ENCODE measurements around the gene ARAP1. TPM values are rescaled to one million over a fixed set of nuclear protein-coding genes. Genes with fewer than 3 reads are reported as not detected.

Gene ARAP1
- total RNA-seq, 2 experiments from 2014 or later, result 83.6 to 101 TPM

DNA sequence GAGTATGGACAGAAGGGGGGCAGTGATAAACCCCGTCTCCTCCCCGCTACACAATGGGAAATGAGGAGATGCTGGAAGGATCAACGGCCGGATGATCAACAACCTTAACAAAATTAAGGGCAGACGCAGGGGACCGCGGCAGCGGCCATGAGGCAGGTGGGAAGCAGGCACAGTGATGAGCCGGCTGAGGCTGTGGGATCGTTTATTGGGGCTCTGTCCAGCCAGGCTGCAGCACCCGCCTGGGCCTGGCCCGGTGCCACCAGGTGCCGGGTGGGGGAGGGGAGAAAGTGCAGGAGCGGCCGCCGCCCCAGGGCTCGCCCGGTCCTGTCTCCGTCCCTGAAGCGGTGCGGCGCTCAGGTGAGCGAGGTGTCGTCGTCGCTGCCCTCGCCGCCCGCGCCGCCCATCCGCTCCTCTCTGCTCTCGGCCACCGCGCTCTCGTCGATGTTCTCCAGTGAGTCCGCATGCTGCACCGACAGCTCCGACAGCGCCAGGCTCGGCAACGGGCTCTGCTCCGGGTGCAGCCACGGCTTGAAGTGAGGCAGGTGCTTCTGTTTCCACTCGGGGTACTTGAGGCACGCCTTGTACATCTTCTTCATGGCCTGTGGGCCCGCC is 2.4 kb upstream of the ARAP1 start:
- H3K4me1 Mint-ChIP-seq, result peaks cover 26% of the 10 kb centered on the region
- no peaks in the 10 kb centered on the region for H3K36me3 Mint-ChIP-seq (ENCODE audit: low read depth)
- ChIA-PET POLR2A (no interaction called here), CTCF (interaction anchor here (1.0 kb wide), 1 partner anchor 32 kb away, joined by 3 read pairs; no protein-coding TSS in a partner anchor)
- no peak overlapping the region for H3K27ac Mint-ChIP-seq
- H3K27me3 Mint-ChIP-seq, result no peaks in the 10 kb centered on the region
- no peaks in the 10 kb centered on the region for H3K9me3 Mint-ChIP-seq
- no peak overlapping the region for H3K4me3 Mint-ChIP-seq
- DNase-seq, result no peak

DNA sequence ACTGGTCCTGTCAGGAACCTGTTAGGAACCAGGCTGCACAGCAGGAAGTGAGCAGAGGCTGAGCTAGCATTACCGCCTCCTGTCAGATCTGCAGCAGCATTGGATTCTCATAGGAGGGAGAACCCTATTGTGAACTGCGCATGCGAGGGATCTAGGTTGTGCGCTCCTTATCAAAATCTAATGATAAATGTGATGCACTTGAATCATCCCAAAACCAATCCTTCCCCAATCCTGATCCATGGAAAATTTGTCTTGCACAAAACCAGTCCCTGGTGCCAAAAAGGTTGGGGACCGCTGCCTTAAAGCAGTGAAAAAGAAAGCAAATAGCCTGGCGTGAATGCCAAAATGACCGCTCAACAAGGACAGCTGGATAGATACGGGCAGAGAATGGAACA is 1.9 kb upstream of the ARAP1 start:
- peaks cover 30% of the 10 kb centered on the region for H3K4me1 Mint-ChIP-seq
- ChIA-PET POLR2A (no interaction called here), CTCF (interaction anchor here (1.0 kb wide), 1 partner anchor 33 kb away, joined by 3 read pairs; no protein-coding TSS in a partner anchor)

DNA sequence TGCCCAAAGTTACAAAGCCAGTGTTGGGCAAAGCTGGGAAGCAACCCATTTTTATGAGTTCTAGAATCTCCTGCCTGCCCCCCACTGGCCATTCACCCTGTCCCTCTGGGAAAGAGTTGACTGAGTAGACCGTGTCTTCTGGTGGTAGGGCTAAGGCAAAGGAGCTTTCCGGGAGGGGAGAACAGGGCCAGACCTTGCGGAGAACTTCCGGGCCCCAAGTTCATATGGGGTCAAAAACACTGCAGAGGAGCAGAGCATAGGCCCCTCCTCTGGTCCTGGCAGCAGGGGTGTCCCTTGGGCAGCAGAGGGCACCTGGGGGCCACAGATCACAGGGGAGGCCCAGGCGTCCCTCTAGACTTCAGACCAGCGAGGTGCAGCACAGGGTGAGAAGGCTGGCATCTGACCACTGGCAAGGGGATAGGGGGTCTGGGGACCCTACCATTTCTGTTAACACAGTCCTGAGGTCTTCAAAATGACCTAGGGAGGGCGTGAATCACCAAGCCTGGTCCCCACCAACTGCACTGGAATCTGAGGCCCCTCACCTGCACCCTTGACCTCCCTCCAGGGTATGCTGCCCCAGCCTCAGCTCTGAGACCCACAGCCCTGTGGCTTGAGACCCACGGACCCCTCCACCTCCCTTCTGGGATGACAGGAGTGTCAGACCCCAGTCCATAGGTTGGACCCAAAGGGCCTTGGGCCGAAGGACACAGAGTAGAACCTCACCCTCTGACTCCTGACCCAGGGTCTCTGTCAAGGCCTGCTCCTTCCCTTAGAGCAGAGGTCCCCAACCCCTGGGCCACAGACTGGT is 1.3 kb upstream of the ARAP1 start:
- no peak overlapping the region for H3K27ac Mint-ChIP-seq
- ChIA-PET POLR2A (no interaction called here), CTCF (interaction anchor here (1.0 kb wide), 1 partner anchor 33 kb away, joined by 3 read pairs; no protein-coding TSS in a partner anchor)
- H3K36me3 Mint-ChIP-seq (ENCODE audit: low read depth), result no peaks in the 10 kb centered on the region
- no peaks in the 10 kb centered on the region for H3K9me3 Mint-ChIP-seq
- H3K27me3 Mint-ChIP-seq, result no peaks in the 10 kb centered on the region
- H3K4me3 Mint-ChIP-seq, result peak overlapping the region; percentile 83
- DNase-seq, result no peak
- H3K4me1 Mint-ChIP-seq, result peaks cover 34% of the 10 kb centered on the region

More for the DNA sequence above, 1.9 kb upstream of the ARAP1 start:
- H3K36me3 Mint-ChIP-seq (ENCODE audit: low read depth), result no peaks in the 10 kb centered on the region
- no peak overlapping the region for H3K27ac Mint-ChIP-seq
- no peaks in the 10 kb centered on the region for H3K27me3 Mint-ChIP-seq
- no peak overlapping the region for H3K4me3 Mint-ChIP-seq
- no peak for DNase-seq
- no peaks in the 10 kb centered on the region for H3K9me3 Mint-ChIP-seq

DNA sequence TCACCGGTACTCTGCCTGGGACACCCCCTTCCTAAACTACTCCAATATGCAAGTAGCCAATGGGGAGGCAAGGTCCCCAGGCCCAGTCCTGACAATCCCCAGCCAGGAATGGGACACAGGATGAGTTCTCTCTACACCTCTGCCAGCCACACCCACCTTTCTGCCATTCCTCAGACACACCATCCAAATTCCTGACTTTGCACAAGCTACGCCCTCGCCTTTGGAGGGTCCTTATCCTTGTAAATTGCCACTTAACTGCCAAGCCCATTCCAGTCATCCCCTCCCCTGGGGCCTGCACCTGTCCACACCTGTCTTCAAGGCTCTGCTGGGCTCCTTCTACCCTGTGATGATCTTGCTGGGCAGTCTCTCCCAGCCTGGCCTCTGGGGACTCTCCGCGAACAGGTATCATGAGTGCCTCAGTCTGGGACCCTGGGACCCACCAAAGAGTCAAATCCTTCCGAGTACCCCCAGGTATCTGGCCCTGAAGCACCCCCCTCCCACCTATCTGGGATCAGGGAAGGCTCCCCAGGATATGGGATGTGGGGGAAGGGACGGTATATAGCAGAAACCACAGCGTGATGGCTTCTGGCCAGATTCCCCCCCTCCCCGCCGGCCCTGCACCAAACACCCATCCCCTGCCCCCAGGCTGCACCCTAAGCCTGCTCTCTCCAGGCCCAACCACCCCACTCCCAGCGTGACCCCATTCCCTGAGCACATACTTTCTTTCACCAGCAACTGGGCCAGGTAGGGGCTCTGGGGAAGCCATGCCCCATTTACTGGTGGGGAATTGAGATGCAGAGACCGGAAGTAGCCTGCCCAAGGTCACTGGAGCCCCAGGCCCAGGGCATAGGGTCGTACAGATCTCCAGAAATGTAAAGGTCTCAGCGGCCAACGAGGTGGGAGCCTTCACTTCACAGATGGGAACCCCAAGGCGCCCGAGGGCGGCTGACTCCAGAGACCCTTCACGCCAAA is 806 bp downstream of the ARAP1 start:
- H3K4me1 Mint-ChIP-seq, result peaks cover 35% of the 10 kb centered on the region
- peak overlapping the region; percentile 92 for H3K27ac Mint-ChIP-seq
- no peak for DNase-seq
- ChIA-PET POLR2A (interaction anchor here (0.6 kb wide), 1 partner anchor 14 kb away, joined by 4 read pairs; no protein-coding TSS in a partner anchor), CTCF (interaction anchor here (0.9 to 2.9 kb wide), 5 partner anchors 10 to 27 kb away, joined by 3 to 16 read pairs (median 5); no protein-coding TSS in a partner anchor)
- no peaks in the 10 kb centered on the region for H3K36me3 Mint-ChIP-seq (ENCODE audit: low read depth)
- no peaks in the 10 kb centered on the region for H3K27me3 Mint-ChIP-seq
- no peaks in the 10 kb centered on the region for H3K9me3 Mint-ChIP-seq
- peak overlapping the region; percentile 83 for H3K4me3 Mint-ChIP-seq

DNA sequence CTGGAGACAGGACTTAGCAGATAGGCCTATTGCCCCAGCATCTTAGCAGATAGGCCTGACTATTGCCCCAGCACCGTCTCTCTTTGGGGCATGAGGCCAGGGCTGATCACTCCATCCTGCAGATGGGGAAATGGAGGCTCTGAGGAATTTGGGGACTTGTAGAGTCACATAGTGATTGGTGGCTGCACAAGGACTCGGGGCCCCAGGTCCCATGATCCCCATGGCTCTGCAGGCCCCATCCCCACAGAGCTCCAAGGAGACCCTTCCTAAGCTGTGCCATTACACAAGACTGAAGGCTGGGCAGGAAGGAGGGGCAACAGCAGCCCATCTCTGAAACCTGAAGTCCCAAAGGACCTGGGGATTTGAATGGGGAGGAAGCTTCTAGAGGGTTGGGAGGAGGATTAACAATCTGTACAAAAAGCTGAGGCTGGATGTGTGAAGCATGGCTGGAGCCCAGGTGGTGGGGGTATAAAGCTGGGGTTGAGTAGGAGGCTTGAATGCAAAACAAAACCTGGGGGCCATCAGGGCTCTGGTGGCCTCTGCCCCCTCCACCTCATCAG is 1.6 kb downstream of the ARAP1 start:
- Mint-ChIP-seq H3K4me1 (peaks cover 35% of the 10 kb centered on the region), H3K4me3 (peak overlapping the region; percentile 83), H3K27ac (no peak overlapping the region), H3K27me3 (no peaks in the 10 kb centered on the region), H3K9me3 (no peaks in the 10 kb centered on the region), H3K36me3 (ENCODE audit: low read depth) (no peaks in the 10 kb centered on the region)
- POLR2A ChIA-PET, result interaction anchor here (0.6 kb wide), 1 partner anchor 13 kb away, joined by 4 read pairs; no protein-coding TSS in a partner anchor
- CTCF ChIA-PET, result interaction anchor here (0.9 to 2.9 kb wide), 6 partner anchors 10 to 28 kb away, joined by 3 to 16 read pairs (median 4); no protein-coding TSS in a partner anchor
- DNase-seq, result no peak

DNA sequence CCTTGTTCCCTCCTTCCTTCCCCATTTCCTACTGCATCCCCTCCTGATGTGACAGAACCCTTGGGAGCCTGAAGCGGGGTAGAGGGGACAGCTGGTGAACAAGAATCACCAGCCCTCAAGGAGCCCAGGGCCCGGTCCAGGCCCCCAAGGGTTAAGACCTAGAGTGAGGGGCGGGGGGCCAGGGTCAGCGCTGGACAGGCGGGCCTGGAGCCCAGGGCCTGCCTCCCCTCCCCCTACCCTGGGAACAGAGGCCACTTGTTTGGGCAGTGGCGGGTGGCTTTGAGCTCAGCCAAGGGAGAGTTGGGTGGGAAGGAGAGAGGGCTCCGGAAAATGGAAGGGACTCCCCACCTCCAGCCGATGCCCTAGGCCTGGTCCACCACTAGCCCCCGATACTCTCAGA is 2.1 kb downstream of the ARAP1 start:
- no peaks in the 10 kb centered on the region for H3K9me3 Mint-ChIP-seq
- H3K36me3 Mint-ChIP-seq (ENCODE audit: low read depth), result no peaks in the 10 kb centered on the region
- POLR2A ChIA-PET, result interaction anchor here (0.6 kb wide), 1 partner anchor 48 kb away, joined by 3 read pairs; no protein-coding TSS in a partner anchor
- H3K4me1 Mint-ChIP-seq, result peaks cover 35% of the 10 kb centered on the region
- H3K27ac Mint-ChIP-seq, result no peak overlapping the region
- CTCF ChIA-PET, result interaction anchor here (0.9 to 2.9 kb wide), 7 partner anchors 9 to 60 kb away, joined by 3 to 16 read pairs (median 4); no protein-coding TSS in a partner anchor
- no peaks in the 10 kb centered on the region for H3K27me3 Mint-ChIP-seq
- no peak for DNase-seq
- no peak overlapping the region for H3K4me3 Mint-ChIP-seq

DNA sequence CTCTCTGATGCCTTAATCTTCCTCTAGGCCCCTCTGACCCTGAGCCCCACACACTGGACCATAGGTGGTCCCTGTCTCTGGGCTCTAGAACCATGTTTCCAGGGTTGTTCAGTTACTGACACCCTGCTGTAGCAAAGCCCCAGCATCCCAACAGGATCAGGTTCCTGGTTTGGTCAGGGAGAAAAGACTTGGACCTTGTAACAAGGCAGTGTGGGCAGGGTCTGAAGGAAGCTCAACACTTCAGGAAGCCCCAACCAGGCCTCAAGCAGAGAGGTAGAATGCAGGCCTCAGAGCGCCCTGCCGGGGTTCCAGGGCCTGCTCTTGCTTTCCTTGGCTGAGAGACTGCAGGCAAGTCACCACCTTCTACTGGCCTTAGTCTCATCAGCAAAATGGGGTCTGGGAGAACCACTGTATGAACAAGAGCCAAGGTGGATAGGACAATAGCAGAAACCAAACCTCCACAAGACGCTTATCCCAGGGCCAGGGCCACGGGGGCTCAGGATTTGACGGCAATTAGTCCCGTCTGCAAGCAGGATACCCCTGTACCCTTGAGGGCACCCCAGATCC is 4.8 kb downstream of the ARAP1 start:
- CTCF ChIA-PET, result interaction anchor here (0.9 to 2.4 kb wide), 3 partner anchors 9 to 23 kb away, joined by 3 to 16 read pairs (median 4); no protein-coding TSS in a partner anchor
- Mint-ChIP-seq H3K27ac (peak overlapping the region; percentile 19), H3K36me3 (ENCODE audit: low read depth) (no peaks in the 10 kb centered on the region), H3K27me3 (no peaks in the 10 kb centered on the region), H3K4me1 (peaks cover 35% of the 10 kb centered on the region), H3K9me3 (no peaks in the 10 kb centered on the region), H3K4me3 (no peak overlapping the region)
- POLR2A ChIA-PET, result no interaction called here
- no peak for DNase-seq

DNA sequence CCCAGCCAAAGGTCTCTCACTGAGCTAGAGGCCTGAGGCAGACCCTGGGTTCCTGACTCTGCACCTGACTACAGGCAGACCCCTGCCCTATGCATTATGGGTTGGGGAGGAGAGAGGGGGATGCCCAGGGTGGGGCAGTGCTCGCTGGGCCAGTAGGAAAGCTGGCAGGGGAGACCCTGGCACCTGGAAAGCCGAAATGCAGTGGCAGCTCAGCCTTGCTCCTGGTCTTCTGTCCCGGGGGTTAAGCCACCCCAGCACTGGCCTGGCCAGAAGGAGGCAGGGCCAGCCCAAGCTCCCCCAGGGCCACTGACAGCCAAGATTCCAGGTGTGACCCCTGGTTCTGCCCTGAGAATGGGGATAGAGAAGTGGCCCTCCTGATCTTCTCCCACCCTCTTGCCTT is 5.4 kb downstream of the ARAP1 start:
- ChIA-PET CTCF (interaction anchor here (0.6 to 2.4 kb wide), 4 partner anchors 8 to 22 kb away, joined by 3 to 16 read pairs (median 4); no protein-coding TSS in a partner anchor), POLR2A (no interaction called here)
- Mint-ChIP-seq H3K4me3 (no peak overlapping the region), H3K36me3 (ENCODE audit: low read depth) (no peaks in the 10 kb centered on the region), H3K9me3 (no peaks in the 10 kb centered on the region), H3K4me1 (peaks cover 40% of the 10 kb centered on the region), H3K27me3 (no peaks in the 10 kb centered on the region), H3K27ac (no peak overlapping the region)
- DNase-seq, result no peak

DNA sequence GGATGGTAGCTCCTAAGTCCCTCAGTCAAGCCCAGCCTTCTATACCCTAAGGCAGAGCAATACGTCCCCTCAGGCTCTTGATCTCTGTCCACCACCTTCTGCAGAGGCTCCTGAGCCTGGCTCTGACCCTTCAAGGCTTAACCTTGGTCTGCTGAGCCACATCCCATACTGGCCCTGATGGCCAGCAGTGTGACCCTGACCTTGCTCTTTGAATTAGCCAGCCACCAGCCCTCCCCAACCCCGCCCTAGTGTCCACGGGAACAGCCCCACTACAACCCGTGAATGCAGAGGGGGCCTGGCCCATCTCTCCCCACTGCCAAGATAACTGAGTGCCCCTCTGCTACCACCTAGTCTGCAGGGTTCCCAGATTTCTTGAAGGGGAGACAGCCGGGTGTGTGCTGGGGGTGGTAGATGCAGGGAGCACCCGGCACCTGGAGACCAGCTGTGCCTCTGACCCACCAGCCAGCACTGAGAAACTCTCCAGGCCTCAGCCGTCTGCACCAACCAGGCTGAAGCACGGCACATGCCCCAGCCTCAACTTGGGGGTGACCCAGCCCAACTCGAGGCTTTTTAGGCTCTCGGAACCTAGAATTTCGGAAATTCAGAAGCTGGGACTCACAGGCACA is 6.2 kb downstream of the ARAP1 start:
- Mint-ChIP-seq H3K27me3 (no peaks in the 10 kb centered on the region), H3K27ac (no peak overlapping the region), H3K9me3 (no peaks in the 10 kb centered on the region), H3K36me3 (ENCODE audit: low read depth) (no peaks in the 10 kb centered on the region), H3K4me3 (no peak overlapping the region), H3K4me1 (peaks cover 43% of the 10 kb centered on the region)
- POLR2A ChIA-PET, result no interaction called here
- DNase-seq, result no peak
- CTCF ChIA-PET, result interaction anchor here (0.9 to 2.4 kb wide), 3 partner anchors 13 to 23 kb away, joined by 3 to 16 read pairs (median 3); no protein-coding TSS in a partner anchor

DNA sequence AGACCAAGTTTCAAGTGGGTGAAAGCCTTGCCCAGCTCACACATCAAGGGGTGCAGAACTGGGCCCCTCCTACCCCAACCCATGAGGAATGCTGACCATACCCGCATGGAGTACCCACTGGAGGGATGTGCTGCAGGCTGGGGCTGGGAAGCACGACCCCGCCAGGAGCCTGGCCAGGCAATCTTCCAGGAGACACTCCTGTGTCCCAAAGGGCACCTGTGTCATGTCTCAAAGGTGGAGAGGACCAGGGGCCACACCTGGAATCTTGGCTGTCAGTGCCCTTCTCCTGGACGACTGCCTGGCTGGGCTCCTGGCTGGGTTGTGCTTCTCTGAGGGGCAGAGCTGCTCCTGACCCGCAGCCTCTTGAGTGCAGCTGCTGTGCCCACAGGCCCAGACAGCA is 6.7 kb downstream of the ARAP1 start:
- H3K4me3 Mint-ChIP-seq, result no peak overlapping the region
- H3K27me3 Mint-ChIP-seq, result no peaks in the 10 kb centered on the region
- POLR2A ChIA-PET, result no interaction called here
- DNase-seq, result no peak
- no peaks in the 10 kb centered on the region for H3K9me3 Mint-ChIP-seq
- CTCF ChIA-PET, result interaction anchor here (0.6 to 1.4 kb wide), 2 partner anchors 22 to 739 kb away, joined by 3 read pairs; no protein-coding TSS in a partner anchor
- H3K36me3 Mint-ChIP-seq (ENCODE audit: low read depth), result no peaks in the 10 kb centered on the region
- H3K27ac Mint-ChIP-seq, result no peak overlapping the region
- H3K4me1 Mint-ChIP-seq, result peaks cover 43% of the 10 kb centered on the region

DNA sequence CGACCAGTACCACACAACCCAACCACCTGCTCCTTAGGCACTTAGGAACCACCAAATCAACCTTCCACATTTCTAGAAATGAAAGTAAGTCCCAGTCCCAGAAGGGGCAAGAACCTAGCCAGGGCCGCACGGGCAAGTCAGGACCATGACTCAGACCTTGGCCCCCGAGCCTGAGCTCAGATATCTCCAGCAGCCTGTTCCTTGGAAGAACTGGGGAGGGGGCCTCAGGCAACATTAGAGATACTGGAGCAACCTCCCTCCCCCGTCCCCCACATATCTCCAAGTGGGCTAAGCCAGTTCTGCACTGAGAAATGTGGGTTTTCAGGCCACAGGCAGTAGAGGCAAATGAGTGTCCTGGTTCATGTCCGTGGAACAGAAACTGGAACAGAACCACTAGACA is 7.7 kb downstream of the ARAP1 start:
- Mint-ChIP-seq H3K27ac (no peak overlapping the region), H3K27me3 (no peaks in the 10 kb centered on the region), H3K9me3 (no peaks in the 10 kb centered on the region), H3K4me1 (peaks cover 48% of the 10 kb centered on the region), H3K36me3 (ENCODE audit: low read depth) (no peaks in the 10 kb centered on the region), H3K4me3 (no peak overlapping the region)
- DNase-seq, result no peak
- ChIA-PET POLR2A (no interaction called here), CTCF (interaction anchor here (0.9 kb wide), 1 partner anchor 19 kb away, joined by 4 read pairs; no protein-coding TSS in a partner anchor)
